Measurements from ENCODE around the gene FNDC3B. TPM values are rescaled to one million over a fixed set of nuclear protein-coding genes. Genes with fewer than 3 reads are reported as not detected.

The FNDC3B gene
- total RNA-seq, 1 donor from 2014 or later: 54.9 TPM

GRCh38 chr3:172171396-172172075 lies 132.2 kb downstream of the FNDC3B start:
- Histone ChIP-seq H3K27ac (no peak overlapping the region), H3K4me3 (no peak overlapping the region), H3K4me1 (peaks cover 6 to 54% of the 10 kb centered on the region in 2 donors), H3K36me3 (no peaks in the 10 kb centered on the region), H3K9me3 (no peaks in the 10 kb centered on the region), H3K27me3 (no peaks in the 10 kb centered on the region)
- intact Hi-C loops (cut with DNase I): no loop called here
- DNase-seq (ENCODE audit: low spot score in 2 of 2): no peak
- TF ChIP-seq, protein P1, sequence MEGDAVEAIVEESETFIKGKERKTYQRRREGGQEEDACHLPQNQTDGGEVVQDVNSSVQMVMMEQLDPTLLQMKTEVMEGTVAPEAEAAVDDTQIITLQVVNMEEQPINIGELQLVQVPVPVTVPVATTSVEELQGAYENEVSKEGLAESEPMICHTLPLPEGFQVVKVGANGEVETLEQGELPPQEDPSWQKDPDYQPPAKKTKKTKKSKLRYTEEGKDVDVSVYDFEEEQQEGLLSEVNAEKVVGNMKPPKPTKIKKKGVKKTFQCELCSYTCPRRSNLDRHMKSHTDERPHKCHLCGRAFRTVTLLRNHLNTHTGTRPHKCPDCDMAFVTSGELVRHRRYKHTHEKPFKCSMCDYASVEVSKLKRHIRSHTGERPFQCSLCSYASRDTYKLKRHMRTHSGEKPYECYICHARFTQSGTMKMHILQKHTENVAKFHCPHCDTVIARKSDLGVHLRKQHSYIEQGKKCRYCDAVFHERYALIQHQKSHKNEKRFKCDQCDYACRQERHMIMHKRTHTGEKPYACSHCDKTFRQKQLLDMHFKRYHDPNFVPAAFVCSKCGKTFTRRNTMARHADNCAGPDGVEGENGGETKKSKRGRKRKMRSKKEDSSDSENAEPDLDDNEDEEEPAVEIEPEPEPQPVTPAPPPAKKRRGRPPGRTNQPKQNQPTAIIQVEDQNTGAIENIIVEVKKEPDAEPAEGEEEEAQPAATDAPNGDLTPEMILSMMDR (IDR thresholded peaks at IDR 0.05): no peak

- Histone ChIP-seq H3K9me3 (no peaks in the 10 kb centered on the region), H3K4me3 (no peak overlapping the region), H3K27ac (no peak overlapping the region), H3K36me3 (no peaks in the 10 kb centered on the region), H3K27me3 (no peaks in the 10 kb centered on the region), H3K4me1 (peaks cover 6 to 58% of the 10 kb centered on the region in 2 donors)
- TF ChIP-seq, protein P1 (IDR thresholded peaks at IDR 0.05): no peak
- no peak for DNase-seq (ENCODE audit: low spot score in 2 of 2)
- intact Hi-C loops (cut with DNase I): no loop called here
Measured at GRCh38 chr3:172173316-172174254, 134.2 kb downstream of the FNDC3B start.

- DNase-seq (ENCODE audit: low spot score in 2 of 2): no peak
- intact Hi-C loops (cut with DNase I): no loop called here
- Histone ChIP-seq H3K4me1 (peaks cover 6 to 47% of the 10 kb centered on the region in 2 donors), H3K27me3 (no peaks in the 10 kb centered on the region), H3K4me3 (no peak overlapping the region), H3K27ac (peak overlapping the region in 1 of 2 donors; percentile 9), H3K9me3 (no peaks in the 10 kb centered on the region), H3K36me3 (no peaks in the 10 kb centered on the region)
- TF ChIP-seq, protein P1 (IDR thresholded peaks at IDR 0.05): no peak
Measured at GRCh38 chr3:172174513-172175253, 135.3 kb downstream of the FNDC3B start.

DNA sequence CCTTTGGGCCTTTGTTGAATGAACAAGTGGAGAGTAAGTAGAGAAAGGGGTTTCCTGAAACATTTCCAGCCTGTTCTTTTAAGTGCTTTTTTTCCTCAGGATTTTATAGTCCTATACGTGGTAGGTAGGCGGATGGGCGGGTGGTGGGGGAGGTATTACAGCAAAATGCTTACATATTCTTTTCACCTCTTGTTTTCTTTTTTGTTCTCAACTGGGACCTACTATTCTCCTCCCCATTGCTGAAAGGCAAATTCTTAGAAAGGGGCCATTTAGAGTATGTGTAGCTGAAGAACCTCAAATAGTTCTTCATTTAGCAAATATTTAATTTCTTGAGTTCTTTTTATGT lies 135.8 kb downstream of the FNDC3B start:
- H3K36me3 ChIP-seq: no peaks in the 10 kb centered on the region
- intact Hi-C loops (cut with DNase I): no loop called here
- no peak for DNase-seq (ENCODE audit: low spot score in 2 of 2)
- TF ChIP-seq, protein P1 (IDR thresholded peaks at IDR 0.05): no peak
- H3K4me1 ChIP-seq: peaks cover 6 to 43% of the 10 kb centered on the region in 2 donors
- H3K27me3 ChIP-seq: no peaks in the 10 kb centered on the region
- H3K27ac ChIP-seq: peak overlapping the region in 1 of 2 donors; percentile 9
- H3K9me3 ChIP-seq: no peaks in the 10 kb centered on the region
- no peak overlapping the region for H3K4me3 ChIP-seq

- peaks cover 6 to 39% of the 10 kb centered on the region in 2 donors for H3K4me1 ChIP-seq
- TF ChIP-seq, protein P1 (IDR thresholded peaks at IDR 0.05): no peak
- H3K27ac ChIP-seq: no peak overlapping the region
Measured at GRCh38 chr3:172176061-172176770, 136.8 kb downstream of the FNDC3B start.

More at GRCh38 chr3:172176061-172176770, 136.8 kb downstream of the FNDC3B start:
- no peak for DNase-seq (ENCODE audit: low spot score in 2 of 2)
- Histone ChIP-seq H3K36me3 (no peaks in the 10 kb centered on the region), H3K4me3 (no peak overlapping the region), H3K27me3 (no peaks in the 10 kb centered on the region), H3K9me3 (no peaks in the 10 kb centered on the region)
- intact Hi-C loops (cut with DNase I): no loop called here

All from ascending aorta (tissue), 2 donors.